H1 (cell line): ENCODE measurements around the gene CTSA. TPM values are rescaled to one million over a fixed set of nuclear protein-coding genes. Genes with fewer than 3 reads are reported as not detected.

Experiments
- CBX8 ChIP-seq: fragments of 300-800, 300-1000 bp; sonication (generic); IDR thresholded peaks from 2 replicates; pipeline ENCODE4 v1.7.1; 2016; ENCODE audit warnings: low read depth, low read length, borderline replicate concordance
- CTBP2 ChIP-seq: IDR thresholded peaks from 2 replicates; pipeline ENCODE4 v1.7.0; 2011; ENCODE audit warnings: borderline replicate concordance, mild to moderate bottlenecking, moderate library complexity, mixed read lengths, low read length; ENCODE audit not compliant: insufficient read depth, insufficient read length
- GABPA ChIP-seq: IDR thresholded peaks from 2 replicates; pipeline ENCODE4 v1.6.1; 2011; ENCODE audit warnings: mild to moderate bottlenecking, low read length, moderate library complexity, borderline replicate concordance; ENCODE audit not compliant: insufficient read depth
- SAP30 ChIP-seq: fragments of 300-600 bp; sonication (generic); IDR thresholded peaks from 2 replicates; pipeline ENCODE4 v1.7.1; 2012; ENCODE audit warnings: low read length, moderate library complexity, mild to moderate bottlenecking, inconsistent platforms; ENCODE audit not compliant: insufficient read depth, insufficient replicate concordance
- SIN3A ChIP-seq, 2 experiments: IDR thresholded peaks in 1 of 2; conservative IDR thresholded peaks in 1 of 2; 2 replicates each; pipeline ENCODE4 v1.6.1; 2011 to 2012; ENCODE audit warnings: low read length in 2 of 2, improper control_type of control experiment in 1 of 2, low read depth in 1 of 2, mild to moderate bottlenecking in 1 of 2
- SRF ChIP-seq: IDR thresholded peaks from 2 replicates; pipeline ENCODE4 v1.6.1; 2011; ENCODE audit warnings: mild to moderate bottlenecking, low read depth, low read length, moderate library complexity
- polyA plus RNA-seq, 7 experiments: library from polyadenylated mRNA; depleted of rRNA in 3 of 7; stranded (reverse) in 5 of 7; unstranded in 2 of 7; fragments of >200 nt in 5 of 7; fragments of 200-250 nt in 2 of 7; gene quantifications; 1 replicate in 5 of 7; 2 replicates in 1 of 7; 4 replicates in 1 of 7; pipeline versions ENCODE4 v1.2.1 to v1.2.3, GENCODE V29; 2011 to 2013; ENCODE audit warnings: missing spikeins in 2 of 7, mixed read lengths in 2 of 7
- total RNA-seq: library from RNA; stranded (reverse); fragmentation: NEBNext Ultra II Directional; extraction: Animal tissue kit (Norgen Biotek cat#: 25700); gene quantifications from 2 replicates; pipeline ENCODE4 v1.2.1, GENCODE V29; 2021

CTSA gene
- total and polyA plus RNA-seq, 2 of the 8 experiments (the other 6 are each of a cell fraction or from before 2014, with no cell fraction given): 49.7 to 74.0 TPM

- TF ChIP-seq GABPA: no peak
- no peak for TF ChIP-seq SIN3A (conservative IDR thresholded peaks at IDR 0.05 in 1 of 2, IDR thresholded peaks at IDR 0.05 in 1 of 2; ENCODE audit: low read depth in 1 of 2, low read length in 2 of 2)
- no peak for TF ChIP-seq SAP30
- no peak for TF ChIP-seq CTBP2
- TF ChIP-seq CBX8: no peak
- no peak for TF ChIP-seq SRF
- TF ChIP-seq, all 59 proteins: peak for 0
Observed at GRCh38 chr20:45896641-45897161, 5.6 kb downstream of the CTSA start (continued).
